GM21619 (cell line): ENCODE data around the gene SARS1.

Experiments
- ATAC-seq: cut with Tn5 transposase; IDR thresholded peaks from one replicate; pipeline ENCODE4 v1.9.1; 2021; ENCODE audit not compliant: unreplicated experiment

SARS1 gene

GRCh38 chr1:109261578-109261977 lies 47.9 kb downstream of the SARS1 start:
- no peak for ATAC-seq

GRCh38 chr1:109262231-109263055 lies 48.7 kb downstream of the SARS1 start:
- no peak for ATAC-seq

- ATAC-seq: no peak
Observed at GRCh38 chr1:109263234-109263596, 49.5 kb downstream of the SARS1 start.

- no peak for ATAC-seq
Observed at GRCh38 chr1:109263597-109264378, 50.1 kb downstream of the SARS1 start.

GRCh38 chr1:109264379-109264755 lies 50.6 kb downstream of the SARS1 start:
- no peak for ATAC-seq

GRCh38 chr1:109265016-109265415 lies 51.3 kb downstream of the SARS1 start:
- ATAC-seq: no peak

GRCh38 chr1:109265741-109266330 lies 52.1 kb downstream of the SARS1 start:
- no peak for ATAC-seq

GRCh38 chr1:109266965-109267364 lies 53.2 kb downstream of the SARS1 start:
- ATAC-seq: no peak

GRCh38 chr1:109267743-109268300 lies 54.1 kb downstream of the SARS1 start:
- no peak for ATAC-seq

GRCh38 chr1:109268431-109269211 lies 54.9 kb downstream of the SARS1 start:
- ATAC-seq: no peak

GRCh38 chr1:109269212-109269980 lies 55.7 kb downstream of the SARS1 start:
- ATAC-seq: no peak

GRCh38 chr1:109269981-109270622 lies 56.4 kb downstream of the SARS1 start:
- no peak for ATAC-seq

- no peak for ATAC-seq
Observed at GRCh38 chr1:109270623-109271317, 57.1 kb downstream of the SARS1 start.

- no peak for ATAC-seq
Observed at GRCh38 chr1:109271458-109271857, 57.7 kb downstream of the SARS1 start.

- ATAC-seq: no peak
Observed at GRCh38 chr1:109272021-109272799, 58.5 kb downstream of the SARS1 start.

GRCh38 chr1:109272831-109273547 lies 59.3 kb downstream of the SARS1 start:
- no peak for ATAC-seq

- no peak for ATAC-seq
Observed at GRCh38 chr1:109273570-109274288, 60.0 kb downstream of the SARS1 start.
